Activated naive CD4-positive, alpha-beta T cell treated with anti-CD3 and anti-CD28 coated beads for 36 hours (primary cell): ENCODE data around the gene MYH9. TPM values are rescaled to one million over a fixed set of nuclear protein-coding genes. Genes with fewer than 3 reads are reported as not detected.
"Not testable (repeated sequence)": the region's sequence is repeated elsewhere in the genome, so short reads cannot be mapped to it uniquely, and the experiment has no call there.

ENCODE experiments used
- CTCF ChIA-PET: fragments of 350-600 bp; sonication (Branson Sonifier 250); formaldehyde crosslinking; loops from one replicate; lab custom pipeline; 2021; ENCODE audit warnings: antibody characterized with exemption; lab: Charles Lee
- DNase-seq: peaks from one replicate; pipeline ENCODE4 v3.0.0-alpha.2; 2020
- H3K27ac Mint-ChIP-seq: one replicate; pipeline ENCODE4 v1.8.0; 2021; ENCODE audit warnings: mild to moderate bottlenecking, mixed read lengths
- H3K27me3 Mint-ChIP-seq: one replicate; pipeline ENCODE4 v1.8.0; 2021; ENCODE audit warnings: low read depth, mixed read lengths
- H3K36me3 Mint-ChIP-seq: one replicate; pipeline ENCODE4 v1.8.0; 2021; ENCODE audit warnings: low read depth, mixed read lengths
- H3K4me1 Mint-ChIP-seq: one replicate; pipeline ENCODE4 v1.8.0; 2021; ENCODE audit warnings: low read depth, mixed read lengths
- H3K4me3 Mint-ChIP-seq: one replicate; pipeline ENCODE4 v1.8.0; 2021; ENCODE audit warnings: mild to moderate bottlenecking, moderate library complexity, mixed read lengths
- H3K9me3 Mint-ChIP-seq: one replicate; pipeline ENCODE4 v1.8.0; 2021; ENCODE audit warnings: mixed read lengths
- intact Hi-C: fragments of 100-400 bp; cut with micrococcal nuclease; formaldehyde crosslinking; loops from one replicate; pipeline ENCODE4 v1.15.1; 2023
- total RNA-seq, 2 experiments: library from RNA; stranded (reverse); gene quantifications; one replicate each; pipeline ENCODE4 v1.2.3, GENCODE V29; 2021

Gene MYH9
- total RNA-seq, 2 experiments from 2014 or later = 574 to 625 TPM

DNA sequence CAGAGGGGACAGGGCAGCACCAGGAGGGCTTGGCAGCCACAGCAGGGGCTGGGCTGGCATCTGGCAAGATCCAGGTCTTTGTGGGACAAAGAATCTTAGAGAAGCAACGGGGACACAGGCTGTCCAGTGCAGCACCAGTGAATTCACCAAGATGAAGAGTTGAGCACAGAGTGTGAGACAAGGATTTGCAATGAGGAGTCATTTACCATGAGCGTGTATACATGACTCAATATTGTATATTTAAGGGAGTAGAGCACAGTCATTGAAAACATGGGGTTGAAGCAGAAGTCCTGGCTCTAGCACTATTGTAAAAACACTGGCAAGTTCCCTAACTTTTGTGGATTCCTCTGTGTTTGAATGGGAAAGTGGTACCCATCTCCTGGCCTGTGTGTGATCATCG lies 131.3 kb downstream of the MYH9 start:
- intact Hi-C loops = no loop called here
- no peak overlapping the region for H3K27ac Mint-ChIP-seq
- no peak overlapping the region for H3K4me3 Mint-ChIP-seq
- no peaks in the 10 kb centered on the region for H3K9me3 Mint-ChIP-seq
- H3K27me3 Mint-ChIP-seq = no peaks in the 10 kb centered on the region
- CTCF ChIA-PET = no interaction called here
- peaks cover 32% of the 10 kb centered on the region for H3K36me3 Mint-ChIP-seq
- peaks cover 55% of the 10 kb centered on the region for H3K4me1 Mint-ChIP-seq
- no peak for DNase-seq

DNA sequence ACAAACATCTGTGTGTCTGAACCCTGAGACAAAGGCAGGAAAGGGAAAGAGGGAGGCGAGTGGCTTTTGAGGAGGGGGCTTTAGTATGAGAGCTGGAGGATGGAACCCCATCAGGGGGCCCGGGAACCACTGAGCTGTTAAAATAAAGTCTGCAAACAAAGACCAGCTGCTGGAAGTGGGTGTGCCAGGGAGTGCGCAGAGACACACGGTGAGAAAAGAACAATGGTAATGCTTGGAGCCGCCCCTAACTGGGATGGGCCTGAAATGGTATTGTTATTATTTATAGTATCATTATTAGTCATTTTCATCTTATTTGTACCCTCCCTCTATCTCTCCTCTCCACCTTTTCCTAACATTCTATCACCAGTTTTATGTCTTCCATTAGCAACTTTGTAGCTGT lies 132.2 kb downstream of the MYH9 start:
- DNase-seq, H3K9me3 Mint-ChIP-seq, H3K27me3 Mint-ChIP-seq, H3K27ac Mint-ChIP-seq, intact Hi-C loops: not testable (repeated sequence)
- H3K4me3 Mint-ChIP-seq = peak overlapping the region; percentile 87
- CTCF ChIA-PET = interaction anchor here (0.7 kb wide), 1 partner anchor 17 kb away, joined by 3 read pairs; no protein-coding TSS in a partner anchor
- peaks cover 57% of the 10 kb centered on the region for H3K4me1 Mint-ChIP-seq
- peaks cover 30% of the 10 kb centered on the region for H3K36me3 Mint-ChIP-seq

GRCh38 chr22:36253523-36254490 lies 134.0 kb downstream of the MYH9 start:
- Mint-ChIP-seq H3K27me3 (no peaks in the 10 kb centered on the region), H3K9me3 (peaks cover 5% of the 10 kb centered on the region), H3K4me3 (peak overlapping the region; percentile 87), H3K4me1 (peaks cover 52% of the 10 kb centered on the region), H3K27ac (peak overlapping the region; percentile 93), H3K36me3 (peaks cover 20% of the 10 kb centered on the region)
- DNase-seq = peak; percentile 53
- CTCF ChIA-PET = interaction anchor here (0.7 to 3.8 kb wide), 7 partner anchors 11 to 98 kb away, joined by 3 to 33 read pairs (median 4); partner anchors contain the start of gene APOL2
- intact Hi-C loops = loop anchor here (1.0 kb wide), 1 partner anchor 15 kb away; the partner anchor contains the start of gene APOL2

- peaks cover 13% of the 10 kb centered on the region for H3K36me3 Mint-ChIP-seq
- H3K27ac Mint-ChIP-seq = peak within 1 kb of the TSS; percentile 93
- no peaks in the 10 kb centered on the region for H3K27me3 Mint-ChIP-seq
- intact Hi-C loops = loop anchor here (1.0 kb wide), 1 partner anchor 14 kb away; the partner anchor contains the start of gene APOL2
- peaks cover 9% of the 10 kb centered on the region for H3K9me3 Mint-ChIP-seq
- CTCF ChIA-PET = interaction anchor here (0.6 to 3.8 kb wide), 7 partner anchors 10 to 187 kb away, joined by 3 to 33 read pairs (median 5); partner anchors contain the start of gene APOL2
- peak within 1 kb of the TSS; percentile 87 for H3K4me3 Mint-ChIP-seq
- DNase-seq = peak; percentile 63
- peaks cover 43% of the 10 kb centered on the region for H3K4me1 Mint-ChIP-seq
Measured at GRCh38 chr22:36252754-36253522, 134.8 kb downstream of the MYH9 start, which contains the start of gene APOL1. Gene APOL1 (plus strand): TSS chr22:36253133. CDS start chr22:36254956, 1,823 bp downstream.

DNA sequence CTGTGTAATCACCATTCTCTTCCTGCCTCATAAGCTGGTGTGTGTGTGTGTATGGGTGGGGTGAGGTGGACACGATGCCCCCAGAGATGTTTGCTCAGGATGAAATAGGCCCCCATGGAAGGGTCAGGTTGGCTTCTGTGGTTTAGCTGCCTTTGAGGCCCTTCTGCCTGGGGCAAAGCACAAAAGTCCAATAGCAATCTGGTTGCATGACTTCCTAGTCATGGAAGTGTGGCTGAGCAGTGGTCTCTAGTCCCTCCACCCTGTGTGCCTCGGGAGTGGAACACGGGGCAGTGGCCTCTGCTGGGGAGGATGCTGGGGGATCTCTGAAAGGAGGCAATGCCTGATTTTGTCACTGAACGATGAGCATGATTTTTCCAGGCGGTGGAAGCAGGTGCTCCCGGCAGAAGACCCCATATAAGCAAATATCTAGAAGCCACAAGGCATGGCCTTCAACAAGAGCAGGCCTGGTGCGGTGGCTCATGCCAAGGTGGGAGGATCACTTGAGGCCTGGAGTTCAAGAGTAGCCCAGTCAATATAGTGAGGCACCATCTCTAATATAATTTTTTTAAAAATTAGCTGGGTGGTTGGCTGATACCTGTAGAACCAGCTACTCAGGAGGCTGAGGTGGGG lies 135.7 kb downstream of the MYH9 start:
- H3K36me3 Mint-ChIP-seq = peaks cover 12% of the 10 kb centered on the region
- intact Hi-C loops, DNase-seq, H3K4me3 Mint-ChIP-seq, H3K9me3 Mint-ChIP-seq, H3K27me3 Mint-ChIP-seq: not testable (repeated sequence)
- peaks cover 40% of the 10 kb centered on the region for H3K4me1 Mint-ChIP-seq
- peak overlapping the region; percentile 37 for H3K27ac Mint-ChIP-seq
- CTCF ChIA-PET = interaction anchor here (0.6 to 3.8 kb wide), 4 partner anchors 9 to 34 kb away, joined by 5 to 33 read pairs (median 8); partner anchors contain the start of gene APOL2

DNA sequence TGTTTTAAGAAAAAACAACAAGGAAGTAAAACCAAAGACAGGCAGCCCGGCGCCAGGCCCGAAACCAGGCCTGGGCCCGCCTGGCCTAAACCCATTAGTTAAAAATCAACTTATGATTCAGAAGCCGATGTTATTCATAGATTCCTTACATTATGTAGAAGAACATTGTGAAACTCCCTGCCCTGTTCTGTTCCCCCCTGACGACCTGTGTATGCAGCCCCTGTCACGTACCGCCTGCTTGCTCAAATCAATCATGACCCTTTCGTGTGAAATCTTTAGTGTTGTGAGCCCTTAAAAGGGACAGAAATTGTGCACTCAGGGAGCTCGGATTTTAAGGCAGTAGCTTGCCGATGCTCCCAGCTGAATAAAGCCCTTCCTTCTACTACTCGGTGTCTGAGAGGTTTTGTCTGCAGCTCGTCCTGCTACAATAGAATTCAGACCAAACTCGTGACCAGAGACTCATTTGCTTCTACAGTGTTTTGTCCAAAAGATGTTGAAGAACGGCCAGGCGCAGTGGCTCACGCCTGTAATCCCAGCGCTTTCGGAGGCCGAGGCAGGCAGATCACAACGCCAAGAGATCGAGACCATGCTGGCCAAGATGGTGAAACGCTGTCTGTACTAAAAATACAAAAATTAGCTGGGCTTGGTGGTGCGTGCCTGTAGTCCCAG lies 137.3 kb downstream of the MYH9 start:
- H3K9me3 Mint-ChIP-seq, H3K36me3 Mint-ChIP-seq, H3K27me3 Mint-ChIP-seq, H3K4me3 Mint-ChIP-seq, H3K27ac Mint-ChIP-seq, intact Hi-C loops, DNase-seq: not testable (repeated sequence)
- H3K4me1 Mint-ChIP-seq = peaks cover 32% of the 10 kb centered on the region
- CTCF ChIA-PET = interaction anchor here (3.3 kb wide), 1 partner anchor 11 kb away, joined by 16 read pairs; the partner anchor contains the start of gene APOL2

- peaks cover 19% of the 10 kb centered on the region for H3K4me1 Mint-ChIP-seq
- no peak overlapping the region for H3K27ac Mint-ChIP-seq
- H3K9me3 Mint-ChIP-seq = peaks cover 9% of the 10 kb centered on the region
- CTCF ChIA-PET = interaction anchor here (0.6 to 3.3 kb wide), 2 partner anchors 9 to 280 kb away, joined by 3 to 16 read pairs; partner anchors contain the start of gene APOL2
- no peak overlapping the region for H3K4me3 Mint-ChIP-seq
- DNase-seq = no peak
- H3K27me3 Mint-ChIP-seq = no peaks in the 10 kb centered on the region
- intact Hi-C loops = no loop called here
- peaks cover 3% of the 10 kb centered on the region for H3K36me3 Mint-ChIP-seq
Measured at GRCh38 chr22:36249160-36249559, 138.6 kb downstream of the MYH9 start.

DNA sequence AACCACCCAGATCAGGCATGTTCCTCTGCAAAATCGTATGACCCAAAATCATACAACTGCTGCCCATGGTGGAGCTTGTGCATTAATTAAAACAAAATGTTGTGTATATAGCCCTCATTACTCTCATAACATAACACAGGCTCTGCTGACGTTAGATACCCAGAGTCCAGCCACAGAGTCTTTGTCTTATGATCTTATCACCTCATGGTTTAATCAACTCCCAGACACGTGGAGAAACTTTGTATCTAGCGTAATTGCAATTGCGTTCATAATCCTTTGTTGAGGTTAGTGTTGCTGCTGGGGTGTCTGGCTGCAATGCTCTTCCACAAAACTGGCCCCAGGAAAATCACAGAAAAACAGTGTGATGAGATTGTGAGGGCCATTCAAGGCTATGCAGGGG lies 139.8 kb downstream of the MYH9 start:
- Mint-ChIP-seq H3K9me3 (peaks cover 9% of the 10 kb centered on the region), H3K27me3 (no peaks in the 10 kb centered on the region), H3K4me3 (no peak overlapping the region), H3K4me1 (peaks cover 9% of the 10 kb centered on the region), H3K36me3 (no peaks in the 10 kb centered on the region), H3K27ac (no peak overlapping the region)
- intact Hi-C loops = no loop called here
- CTCF ChIA-PET = interaction anchor here (3.3 kb wide), 1 partner anchor 8 kb away, joined by 16 read pairs; the partner anchor contains the start of gene APOL2
- no peak for DNase-seq

- CTCF ChIA-PET = no interaction called here
- H3K9me3 Mint-ChIP-seq = peaks cover 15% of the 10 kb centered on the region
- H3K27me3 Mint-ChIP-seq = no peaks in the 10 kb centered on the region
- peaks cover 4% of the 10 kb centered on the region for H3K4me1 Mint-ChIP-seq
- intact Hi-C loops = no loop called here
- DNase-seq = no peak
- H3K27ac Mint-ChIP-seq = no peak overlapping the region
- no peaks in the 10 kb centered on the region for H3K36me3 Mint-ChIP-seq
- H3K4me3 Mint-ChIP-seq = no peak overlapping the region
Measured at GRCh38 chr22:36246718-36247117, 141.0 kb downstream of the MYH9 start.

GRCh38 chr22:36245805-36246356 lies 141.9 kb downstream of the MYH9 start:
- Mint-ChIP-seq H3K27me3 (no peaks in the 10 kb centered on the region), H3K36me3 (no peaks in the 10 kb centered on the region), H3K9me3 (peaks cover 15% of the 10 kb centered on the region), H3K27ac (no peak overlapping the region), H3K4me1 (no peaks in the 10 kb centered on the region), H3K4me3 (no peak overlapping the region)
- DNase-seq = no peak
- intact Hi-C loops = no loop called here
- CTCF ChIA-PET = no interaction called here
